Measurements from ENCODE around the gene CCDC191. TPM values are rescaled to one million over a fixed set of nuclear protein-coding genes. Genes with fewer than 3 reads are reported as not detected.

CCDC191 gene
- total RNA-seq, result 1 to 10 TPM; 3.2 to 5.1 (median 4.1) TPM

GRCh38 chr3:114056130-114057010 lies at the start of gene CCDC191, which contains the start of gene QTRT2:
CCDC191 (minus strand) TSS chr3:114056526; CDS start chr3:114056466, 60 bp downstream.
QTRT2 (plus strand) TSS chr3:114056737; CDS start chr3:114065258, 8,521 bp downstream.
- TF ChIP-seq, protein P1, sequence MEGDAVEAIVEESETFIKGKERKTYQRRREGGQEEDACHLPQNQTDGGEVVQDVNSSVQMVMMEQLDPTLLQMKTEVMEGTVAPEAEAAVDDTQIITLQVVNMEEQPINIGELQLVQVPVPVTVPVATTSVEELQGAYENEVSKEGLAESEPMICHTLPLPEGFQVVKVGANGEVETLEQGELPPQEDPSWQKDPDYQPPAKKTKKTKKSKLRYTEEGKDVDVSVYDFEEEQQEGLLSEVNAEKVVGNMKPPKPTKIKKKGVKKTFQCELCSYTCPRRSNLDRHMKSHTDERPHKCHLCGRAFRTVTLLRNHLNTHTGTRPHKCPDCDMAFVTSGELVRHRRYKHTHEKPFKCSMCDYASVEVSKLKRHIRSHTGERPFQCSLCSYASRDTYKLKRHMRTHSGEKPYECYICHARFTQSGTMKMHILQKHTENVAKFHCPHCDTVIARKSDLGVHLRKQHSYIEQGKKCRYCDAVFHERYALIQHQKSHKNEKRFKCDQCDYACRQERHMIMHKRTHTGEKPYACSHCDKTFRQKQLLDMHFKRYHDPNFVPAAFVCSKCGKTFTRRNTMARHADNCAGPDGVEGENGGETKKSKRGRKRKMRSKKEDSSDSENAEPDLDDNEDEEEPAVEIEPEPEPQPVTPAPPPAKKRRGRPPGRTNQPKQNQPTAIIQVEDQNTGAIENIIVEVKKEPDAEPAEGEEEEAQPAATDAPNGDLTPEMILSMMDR (IDR thresholded peaks at IDR 0.05; ENCODE audit: low read depth), result no peak

- TF ChIP-seq, protein P1 (IDR thresholded peaks at IDR 0.05; ENCODE audit: low read depth), result no peak
These were observed 48.1 kb upstream of the CCDC191 start for GRCh38 chr3:114104414-114104813.

DNA sequence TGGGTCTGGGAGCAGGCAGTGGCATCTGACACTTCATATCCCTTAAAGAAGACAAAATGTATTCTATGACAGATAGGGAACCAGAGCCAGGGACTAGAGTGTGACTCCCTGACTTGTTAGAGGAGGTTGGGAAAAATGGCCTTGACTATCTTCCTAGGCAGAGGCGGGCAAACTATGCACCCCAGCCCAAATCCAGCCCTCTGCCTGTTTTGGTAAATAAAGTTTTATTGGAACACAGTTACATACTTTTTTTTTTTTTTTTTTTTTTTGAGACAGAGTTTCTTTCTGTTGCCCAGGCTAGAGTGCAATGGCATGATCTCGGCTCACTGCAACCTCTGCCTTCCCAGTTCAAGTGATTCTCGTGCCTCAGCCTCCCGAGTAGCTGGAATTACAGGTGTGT lies 47.5 kb upstream of the CCDC191 start:
- TF ChIP-seq, protein P1 (IDR thresholded peaks at IDR 0.05; ENCODE audit: low read depth), result no peak

DNA sequence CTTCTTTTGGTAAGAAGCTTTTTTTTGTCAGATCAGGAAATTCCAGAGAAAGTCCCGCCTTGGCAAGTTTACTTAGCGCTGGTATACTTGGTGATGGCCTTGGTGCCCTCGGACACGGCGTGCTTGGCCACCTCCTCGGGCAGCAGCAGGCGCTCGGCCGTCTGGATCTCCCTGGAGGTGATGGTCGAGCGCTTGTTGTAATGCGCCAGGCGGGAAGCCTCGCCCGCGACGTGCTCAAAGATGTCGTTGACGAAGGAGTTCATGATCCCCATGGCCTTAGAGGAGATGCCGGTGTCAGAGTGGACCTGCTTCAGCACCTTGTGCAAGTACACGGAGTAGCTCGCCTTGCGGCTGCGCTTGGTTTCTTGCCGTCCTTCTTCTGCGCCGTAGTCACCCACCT lies 46.9 kb upstream of the CCDC191 start:
- TF ChIP-seq, protein P1 (IDR thresholded peaks at IDR 0.05; ENCODE audit: low read depth), result no peak

- TF ChIP-seq, protein P1 (IDR thresholded peaks at IDR 0.05; ENCODE audit: low read depth), result no peak
These were observed 44.8 kb upstream of the CCDC191 start for GRCh38 chr3:114101101-114101500.

GRCh38 chr3:114095796-114096195 lies 39.5 kb upstream of the CCDC191 start:
- TF ChIP-seq, protein P1 (IDR thresholded peaks at IDR 0.05; ENCODE audit: low read depth), result no peak

- TF ChIP-seq, protein P1 (IDR thresholded peaks at IDR 0.05; ENCODE audit: low read depth), result no peak
These were observed 37.3 kb upstream of the CCDC191 start for GRCh38 chr3:114093596-114093995.
